Endothelial cell of umbilical vein (primary cell): ENCODE measurements around the gene NPDC1.

Experiments
- EZH2 ChIP-seq: IDR thresholded peaks from 2 replicates; pipeline ENCODE4 v1.6.1; 2012; ENCODE audit warnings: borderline replicate concordance, low read depth, mild to moderate bottlenecking, moderate library complexity, low read length, inconsistent platforms; ENCODE audit not compliant: severe bottlenecking
- POLR2A ChIP-seq: IDR thresholded peaks from 2 replicates; pipeline ENCODE4 v1.6.1; 2012; ENCODE audit warnings: low read depth, mild to moderate bottlenecking, control low read depth, low read length
- POLR2AphosphoS5 ChIP-seq: IDR thresholded peaks from 2 replicates; pipeline ENCODE4 v1.6.1; 2012; ENCODE audit warnings: low read depth, mild to moderate bottlenecking, control low read depth, low read length, moderate library complexity; ENCODE audit not compliant: insufficient read depth
- TF ChIP-seq, protein P1 (sequence below), 2 donors: IDR thresholded peaks; 1 replicate in 1 of 2; 2 replicates in 1 of 2; pipeline ENCODE4 v1.5.1; 2011; ENCODE audit warnings: low read length in 2 of 2, mild to moderate bottlenecking in 2 of 2, moderate library complexity in 2 of 2, control low read depth in 1 of 2, inconsistent platforms in 1 of 2, low read depth in 1 of 2; ENCODE audit not compliant: insufficient read depth in 1 of 2; ENCODE audit errors: extremely low read depth in 1 of 2
- TF ChIP-seq, protein P2 (sequence below): IDR thresholded peaks from 2 replicates; pipeline ENCODE4 v1.6.1; 2011; ENCODE audit not compliant: insufficient read depth, insufficient read length

DNA sequence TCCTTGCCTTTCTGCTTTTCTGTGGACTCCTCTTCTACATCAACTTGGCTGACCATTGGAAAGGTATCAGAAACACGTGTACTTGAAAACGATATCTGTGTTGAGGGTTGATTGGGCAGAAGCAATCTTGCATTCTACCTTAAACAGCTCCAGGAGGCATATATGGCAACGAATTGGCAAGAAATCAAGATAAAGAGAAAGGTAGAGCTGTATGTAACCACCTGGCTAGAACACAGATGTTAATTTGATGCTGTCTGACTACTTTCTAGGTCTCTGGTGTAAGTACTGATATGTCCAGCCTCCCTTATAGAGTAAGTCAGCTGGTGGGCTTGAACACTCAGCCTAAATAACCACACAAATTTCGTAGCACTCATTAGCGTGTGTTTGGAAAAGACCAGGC, 42.1 kb upstream of the NPDC1 start:
- TF ChIP-seq, protein P1, sequence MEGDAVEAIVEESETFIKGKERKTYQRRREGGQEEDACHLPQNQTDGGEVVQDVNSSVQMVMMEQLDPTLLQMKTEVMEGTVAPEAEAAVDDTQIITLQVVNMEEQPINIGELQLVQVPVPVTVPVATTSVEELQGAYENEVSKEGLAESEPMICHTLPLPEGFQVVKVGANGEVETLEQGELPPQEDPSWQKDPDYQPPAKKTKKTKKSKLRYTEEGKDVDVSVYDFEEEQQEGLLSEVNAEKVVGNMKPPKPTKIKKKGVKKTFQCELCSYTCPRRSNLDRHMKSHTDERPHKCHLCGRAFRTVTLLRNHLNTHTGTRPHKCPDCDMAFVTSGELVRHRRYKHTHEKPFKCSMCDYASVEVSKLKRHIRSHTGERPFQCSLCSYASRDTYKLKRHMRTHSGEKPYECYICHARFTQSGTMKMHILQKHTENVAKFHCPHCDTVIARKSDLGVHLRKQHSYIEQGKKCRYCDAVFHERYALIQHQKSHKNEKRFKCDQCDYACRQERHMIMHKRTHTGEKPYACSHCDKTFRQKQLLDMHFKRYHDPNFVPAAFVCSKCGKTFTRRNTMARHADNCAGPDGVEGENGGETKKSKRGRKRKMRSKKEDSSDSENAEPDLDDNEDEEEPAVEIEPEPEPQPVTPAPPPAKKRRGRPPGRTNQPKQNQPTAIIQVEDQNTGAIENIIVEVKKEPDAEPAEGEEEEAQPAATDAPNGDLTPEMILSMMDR (IDR thresholded peaks at IDR 0.05; ENCODE audit: extremely low read depth in 1 of 2, insufficient read depth in 1 of 2, low read depth in 1 of 2, low read length in 2 of 2), result no peak
- TF ChIP-seq EZH2 (no peak), POLR2AphosphoS5 (no peak), POLR2A (no peak)
- TF ChIP-seq, protein P2, sequence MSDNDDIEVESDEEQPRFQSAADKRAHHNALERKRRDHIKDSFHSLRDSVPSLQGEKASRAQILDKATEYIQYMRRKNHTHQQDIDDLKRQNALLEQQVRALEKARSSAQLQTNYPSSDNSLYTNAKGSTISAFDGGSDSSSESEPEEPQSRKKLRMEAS, result no peak
